GM13976 (cell line): ENCODE measurements around the gene MPND.

Experiments used
- DNase-seq: peaks from one replicate; pipeline ENCODE4 v3.0.0; 2012; ENCODE audit warnings: low spot score
- in situ Hi-C: fragments of 300-500 bp; cut with MboI; formaldehyde crosslinking; loops from one replicate; pipeline ENCODE4 v1.12.0; 2022; ENCODE audit warnings: low sequenced_read_pairs, mixed read lengths, inconsistent platforms; ENCODE audit not compliant: unreplicated experiment
- TF ChIP-seq, protein P1 (sequence below): IDR thresholded peaks from 2 replicates; pipeline ENCODE4 v1.5.1; 2012; ENCODE audit warnings: borderline replicate concordance, mild to moderate bottlenecking; ENCODE audit not compliant: insufficient read depth; ENCODE audit errors: extremely low read depth, missing control alignments, control extremely low read depth

The MPND gene

DNA sequence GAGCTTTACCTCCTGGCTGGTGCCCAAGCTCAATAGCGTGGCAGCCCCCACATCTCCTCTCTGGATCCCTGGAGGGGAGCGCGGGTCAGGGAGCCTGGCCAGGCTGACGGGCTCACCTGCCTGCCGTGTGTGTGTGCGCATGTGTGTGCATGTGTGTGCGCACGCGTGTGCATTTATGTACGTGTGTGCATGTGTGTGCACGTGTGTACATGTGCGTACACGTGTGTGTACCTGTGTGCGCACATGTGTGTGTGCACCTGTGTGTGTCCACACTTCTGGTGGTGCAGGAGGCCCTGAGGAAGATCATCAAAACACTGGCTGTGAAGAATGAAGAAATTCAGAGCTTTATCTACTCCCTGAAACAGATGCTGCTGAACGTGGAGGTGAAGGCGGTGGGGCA, 37.7 kb upstream of the MPND start:
- in situ Hi-C loops: no loop called here
- no peak for DNase-seq
- TF ChIP-seq, protein P1, sequence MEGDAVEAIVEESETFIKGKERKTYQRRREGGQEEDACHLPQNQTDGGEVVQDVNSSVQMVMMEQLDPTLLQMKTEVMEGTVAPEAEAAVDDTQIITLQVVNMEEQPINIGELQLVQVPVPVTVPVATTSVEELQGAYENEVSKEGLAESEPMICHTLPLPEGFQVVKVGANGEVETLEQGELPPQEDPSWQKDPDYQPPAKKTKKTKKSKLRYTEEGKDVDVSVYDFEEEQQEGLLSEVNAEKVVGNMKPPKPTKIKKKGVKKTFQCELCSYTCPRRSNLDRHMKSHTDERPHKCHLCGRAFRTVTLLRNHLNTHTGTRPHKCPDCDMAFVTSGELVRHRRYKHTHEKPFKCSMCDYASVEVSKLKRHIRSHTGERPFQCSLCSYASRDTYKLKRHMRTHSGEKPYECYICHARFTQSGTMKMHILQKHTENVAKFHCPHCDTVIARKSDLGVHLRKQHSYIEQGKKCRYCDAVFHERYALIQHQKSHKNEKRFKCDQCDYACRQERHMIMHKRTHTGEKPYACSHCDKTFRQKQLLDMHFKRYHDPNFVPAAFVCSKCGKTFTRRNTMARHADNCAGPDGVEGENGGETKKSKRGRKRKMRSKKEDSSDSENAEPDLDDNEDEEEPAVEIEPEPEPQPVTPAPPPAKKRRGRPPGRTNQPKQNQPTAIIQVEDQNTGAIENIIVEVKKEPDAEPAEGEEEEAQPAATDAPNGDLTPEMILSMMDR: no peak

DNA sequence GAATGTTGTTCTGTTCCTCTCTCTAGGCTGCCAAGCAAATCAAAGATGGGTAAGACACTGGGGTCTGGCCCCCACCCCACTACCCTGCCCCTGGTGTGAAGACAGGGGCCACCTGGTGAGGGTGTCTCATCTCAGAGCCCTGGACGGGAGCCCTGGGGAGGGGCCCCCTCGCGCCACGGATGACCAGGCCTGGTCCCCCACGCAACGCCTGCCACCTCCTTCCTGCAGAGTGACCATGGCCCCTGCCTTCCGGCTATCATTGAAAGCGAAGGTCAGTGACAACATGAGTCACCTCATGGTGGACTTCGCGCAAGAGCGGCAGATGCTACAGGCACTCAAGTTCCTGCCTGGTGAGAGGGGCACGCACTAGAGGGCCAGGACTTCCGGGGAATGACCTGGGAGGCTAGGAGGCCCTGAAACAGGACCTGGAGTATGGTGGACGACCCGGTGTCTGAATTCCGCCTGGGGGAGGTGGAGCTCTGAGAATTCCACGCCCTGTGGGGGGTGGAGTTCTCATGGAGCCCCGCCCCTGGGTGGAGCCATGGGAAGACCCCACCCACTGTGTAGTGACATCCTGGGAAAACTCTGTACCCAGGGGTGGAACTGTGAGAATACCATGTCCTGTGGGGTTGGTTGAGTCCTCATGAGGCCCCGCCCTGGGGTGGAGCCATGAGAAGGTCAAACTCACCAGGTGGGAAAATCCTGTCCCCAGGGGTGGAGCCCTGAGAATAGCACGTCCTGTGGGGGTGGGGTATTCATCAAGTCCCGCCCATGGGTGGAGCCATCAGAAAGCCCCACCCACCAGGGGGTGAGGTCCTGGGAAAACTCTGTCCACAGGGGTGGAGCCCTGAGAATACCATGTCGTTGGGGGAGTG, 32.9 kb upstream of the MPND start:
- TF ChIP-seq, protein P1: no peak
- in situ Hi-C loops: no loop called here
- no peak for DNase-seq

DNA sequence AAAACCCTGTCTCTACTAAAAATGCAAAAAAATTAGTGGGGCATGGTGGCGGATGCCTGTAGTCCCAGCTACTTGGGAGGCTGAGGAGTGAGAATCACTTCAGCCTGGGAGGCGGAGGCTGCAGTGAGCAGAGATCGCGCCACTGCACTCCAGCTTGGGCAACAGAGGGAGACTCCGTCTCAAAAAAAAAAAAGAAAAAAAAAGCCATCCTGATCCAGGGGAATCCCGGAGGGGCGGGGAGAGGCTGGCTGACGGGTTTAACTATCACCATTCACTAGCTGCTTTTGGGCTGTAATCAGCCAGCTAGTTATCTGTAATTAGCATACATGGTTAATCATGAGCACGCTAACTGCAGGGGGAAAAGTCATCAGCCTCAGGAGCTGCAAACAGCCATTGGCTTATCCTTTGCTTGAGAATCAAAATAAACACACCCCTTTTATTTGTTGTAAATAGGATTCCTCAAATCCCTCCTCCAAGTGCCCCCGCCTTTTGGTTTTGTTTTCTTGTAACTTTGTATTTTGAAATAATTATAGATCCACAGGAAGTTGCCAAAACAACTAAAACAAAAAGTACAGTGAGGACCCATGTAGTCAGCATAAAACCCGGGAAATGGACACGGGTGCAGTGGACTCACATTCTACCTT, 29.4 kb upstream of the MPND start:
- TF ChIP-seq, protein P1: no peak
- DNase-seq: no peak
- in situ Hi-C loops: no loop called here

DNA sequence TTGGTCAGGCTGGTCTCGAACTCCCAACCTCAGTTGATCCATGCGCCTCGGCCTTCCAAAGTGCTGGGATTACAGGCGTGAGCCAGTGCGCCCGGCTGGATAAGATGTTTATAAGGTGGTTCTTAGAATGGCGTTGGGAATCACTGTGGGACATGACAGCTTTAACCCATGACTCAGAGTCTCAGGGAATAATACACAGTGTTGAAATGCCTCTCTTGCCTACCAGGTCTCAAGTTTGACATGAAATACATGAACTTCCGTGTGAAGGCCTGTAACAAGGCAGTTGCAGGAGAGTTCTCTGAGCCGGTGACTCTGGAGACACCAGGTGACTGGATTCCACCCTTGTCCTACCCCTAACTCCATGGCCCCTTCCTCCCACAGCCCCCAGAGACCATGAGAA, 26.4 kb upstream of the MPND start:
- in situ Hi-C loops: no loop called here
- TF ChIP-seq, protein P1: no peak
- no peak for DNase-seq

DNA sequence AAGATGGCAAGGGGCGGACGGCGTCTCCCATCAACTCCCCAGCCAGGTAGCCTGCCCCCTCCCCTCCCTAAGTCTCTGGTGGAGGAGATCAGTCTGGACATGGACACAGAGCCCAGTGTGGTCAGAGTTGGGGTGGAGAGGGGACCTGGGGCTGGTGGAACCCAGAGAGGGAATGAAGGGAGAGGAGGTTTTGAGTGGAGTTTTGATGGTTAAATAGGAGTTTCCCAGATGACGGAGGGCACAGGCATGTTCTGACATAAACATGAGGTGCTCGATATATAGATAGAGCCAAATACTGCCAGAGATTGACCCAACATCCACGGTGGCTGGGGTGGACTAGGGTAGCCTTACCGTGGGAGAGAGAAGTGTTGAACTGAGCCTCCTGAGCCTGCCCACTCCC, 24.9 kb upstream of the MPND start:
- no peak for DNase-seq
- TF ChIP-seq, protein P1: no peak
- in situ Hi-C loops: no loop called here

DNA sequence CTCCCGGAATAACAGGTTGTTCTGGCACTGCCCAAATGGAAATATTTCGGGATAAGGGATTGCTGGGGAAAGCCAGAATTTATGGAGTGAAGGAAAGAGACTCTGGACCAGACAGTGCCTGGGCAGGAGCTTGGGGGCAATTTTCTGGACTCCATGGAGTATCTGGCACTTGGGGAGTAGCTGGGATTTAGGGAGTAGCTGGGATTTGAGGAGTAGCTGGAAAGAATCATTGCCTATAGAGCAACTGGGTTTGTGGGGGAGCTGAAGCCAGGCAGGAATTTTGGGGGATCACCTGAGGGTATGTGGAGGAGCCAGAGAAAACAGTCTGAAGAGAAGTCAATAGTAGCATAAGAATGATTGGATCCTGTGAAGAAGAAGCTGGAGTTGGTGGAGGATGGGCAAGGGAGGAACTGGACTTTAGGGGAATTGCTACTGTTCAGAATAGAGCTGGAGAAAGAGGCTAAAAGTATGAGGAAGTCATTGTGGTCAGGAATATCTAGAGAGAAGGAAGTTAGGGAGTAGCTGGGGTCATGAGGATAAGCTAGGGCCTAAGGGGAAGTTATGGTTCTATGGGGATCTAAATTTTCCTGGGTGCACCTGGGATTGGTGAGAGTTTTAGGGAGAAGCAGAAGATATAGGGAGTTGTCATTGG, 24.2 kb upstream of the MPND start:
- DNase-seq: no peak
- in situ Hi-C loops: no loop called here
- TF ChIP-seq, protein P1: no peak
